Measurements from ENCODE around the gene LPAR3.

The LPAR3 gene

DNA sequence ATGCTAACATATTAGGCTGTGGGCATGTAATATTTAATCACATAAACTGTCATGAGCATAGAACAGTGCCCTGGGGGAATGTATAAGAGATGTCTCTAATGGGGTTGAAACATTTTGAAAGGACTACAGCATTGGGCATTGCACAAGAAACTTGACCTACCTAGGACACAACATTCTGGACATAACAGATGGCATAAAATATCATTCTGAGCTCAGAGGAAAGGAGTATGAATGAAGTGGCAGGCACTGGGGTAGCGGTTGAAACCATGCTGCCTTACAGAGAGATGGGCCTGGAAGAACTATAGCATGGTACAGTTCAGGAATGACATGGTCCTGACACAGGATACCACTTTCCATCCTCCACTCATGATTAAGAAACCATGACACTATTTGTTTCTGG is 69.0 kb downstream of the LPAR3 start:
- DNase-seq: no peak

DNA sequence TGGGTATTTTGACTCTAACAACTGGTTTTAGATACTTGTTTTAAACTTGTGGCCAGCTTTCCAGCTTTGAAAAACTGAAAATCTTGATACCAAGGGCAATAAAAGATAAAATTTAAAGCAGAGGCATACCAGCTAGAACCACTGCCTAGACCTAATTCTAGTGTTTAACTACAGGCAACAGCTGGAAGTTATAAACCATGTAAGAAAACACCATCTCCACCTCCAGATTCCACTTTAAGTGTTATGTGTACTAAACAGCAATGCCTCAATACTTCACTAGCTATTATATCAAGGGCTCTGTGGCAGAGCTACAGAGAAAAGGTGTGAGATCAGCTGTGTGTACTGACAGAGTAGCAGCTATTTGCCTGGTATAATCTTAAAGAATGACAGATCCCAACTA is 69.5 kb downstream of the LPAR3 start:
- DNase-seq: no peak

DNA sequence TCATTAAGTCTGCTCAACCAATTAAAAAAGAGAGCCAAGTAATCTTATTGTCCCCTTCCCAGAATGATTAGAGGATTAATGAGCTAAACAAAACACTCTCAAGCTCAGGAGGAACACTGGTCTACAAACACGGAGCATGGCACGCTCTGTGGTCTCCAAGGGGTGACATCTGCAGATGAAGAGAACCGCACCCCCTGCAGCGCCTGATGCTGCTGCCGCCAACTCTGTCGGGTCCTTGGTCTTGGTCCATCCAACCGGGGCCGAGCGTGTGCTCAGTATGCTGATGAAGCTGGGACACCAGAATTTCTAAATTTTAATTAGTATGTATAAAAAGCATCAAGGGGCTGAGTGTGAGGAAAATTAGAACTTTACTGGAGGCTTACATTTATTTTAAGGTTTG is 82.7 kb downstream of the LPAR3 start:
- DNase-seq: no peak

DNA sequence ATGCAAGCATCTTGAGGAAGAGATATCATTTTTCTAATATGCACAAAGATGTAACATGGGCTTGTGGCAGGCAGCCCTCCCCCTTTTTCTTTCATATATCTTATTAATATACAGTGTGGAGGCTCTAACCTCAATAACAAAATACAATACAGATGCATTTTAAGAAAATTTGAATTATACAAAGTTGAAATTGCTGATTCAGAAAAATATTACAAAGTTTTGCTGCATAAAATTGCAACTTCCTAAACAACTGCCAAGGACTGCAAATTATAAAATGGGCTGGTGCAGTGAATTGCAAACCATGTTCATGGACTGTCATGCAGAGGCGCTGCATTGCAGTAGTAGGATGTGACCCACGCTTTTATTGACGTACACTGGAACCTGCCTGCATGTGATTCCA is 84.0 kb downstream of the LPAR3 start:
- DNase-seq: no peak

DNA sequence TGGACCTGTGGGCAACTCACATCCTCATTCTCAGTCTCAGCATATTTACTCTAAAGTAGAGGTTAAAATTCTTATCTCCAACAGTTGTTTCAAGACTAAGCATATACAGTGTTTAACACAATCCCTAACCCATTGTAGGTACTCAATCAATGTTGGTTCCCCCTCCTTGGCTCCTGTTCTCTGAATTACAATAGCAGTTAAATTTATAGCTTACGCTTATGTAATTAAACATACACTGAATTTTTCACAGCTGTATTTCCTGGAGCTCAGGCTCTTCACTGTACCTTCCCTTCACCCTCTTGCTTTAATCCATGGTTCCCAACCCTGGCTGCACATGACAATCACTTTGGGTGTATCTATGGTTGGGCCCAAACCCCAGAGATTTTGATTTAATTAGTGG is 89.4 kb downstream of the LPAR3 start:
- no peak for DNase-seq

DNA sequence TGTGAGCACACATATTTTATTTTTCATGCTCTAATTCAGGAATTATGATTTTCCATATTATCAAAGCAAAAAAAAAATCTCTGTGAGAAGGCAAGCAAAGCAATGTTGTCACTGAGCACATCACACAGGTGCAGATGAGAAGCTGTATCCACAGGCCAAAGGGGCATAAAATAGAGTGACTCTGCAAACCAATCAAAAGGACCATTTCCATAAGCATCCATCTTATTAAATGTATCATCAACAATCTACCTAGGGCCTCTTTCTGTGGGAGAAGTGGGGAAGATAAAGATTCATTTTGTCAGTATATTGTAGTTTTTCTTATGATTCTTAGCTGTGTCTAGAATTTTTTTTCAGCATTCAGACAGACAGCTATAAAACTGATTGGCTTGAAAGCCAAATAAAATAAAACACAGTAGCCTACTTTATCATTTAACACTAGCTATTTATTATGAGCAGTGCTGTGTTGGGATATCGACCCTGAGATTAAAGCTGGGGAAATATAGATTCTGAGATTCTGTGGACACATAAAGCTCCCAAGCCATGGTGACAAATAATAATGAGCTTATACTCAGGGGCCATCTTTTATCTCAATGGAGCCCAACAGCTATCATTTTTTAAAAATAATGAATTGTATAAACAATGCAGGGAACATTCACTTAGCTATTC is 90.3 kb downstream of the LPAR3 start:
- no peak for DNase-seq

DNA sequence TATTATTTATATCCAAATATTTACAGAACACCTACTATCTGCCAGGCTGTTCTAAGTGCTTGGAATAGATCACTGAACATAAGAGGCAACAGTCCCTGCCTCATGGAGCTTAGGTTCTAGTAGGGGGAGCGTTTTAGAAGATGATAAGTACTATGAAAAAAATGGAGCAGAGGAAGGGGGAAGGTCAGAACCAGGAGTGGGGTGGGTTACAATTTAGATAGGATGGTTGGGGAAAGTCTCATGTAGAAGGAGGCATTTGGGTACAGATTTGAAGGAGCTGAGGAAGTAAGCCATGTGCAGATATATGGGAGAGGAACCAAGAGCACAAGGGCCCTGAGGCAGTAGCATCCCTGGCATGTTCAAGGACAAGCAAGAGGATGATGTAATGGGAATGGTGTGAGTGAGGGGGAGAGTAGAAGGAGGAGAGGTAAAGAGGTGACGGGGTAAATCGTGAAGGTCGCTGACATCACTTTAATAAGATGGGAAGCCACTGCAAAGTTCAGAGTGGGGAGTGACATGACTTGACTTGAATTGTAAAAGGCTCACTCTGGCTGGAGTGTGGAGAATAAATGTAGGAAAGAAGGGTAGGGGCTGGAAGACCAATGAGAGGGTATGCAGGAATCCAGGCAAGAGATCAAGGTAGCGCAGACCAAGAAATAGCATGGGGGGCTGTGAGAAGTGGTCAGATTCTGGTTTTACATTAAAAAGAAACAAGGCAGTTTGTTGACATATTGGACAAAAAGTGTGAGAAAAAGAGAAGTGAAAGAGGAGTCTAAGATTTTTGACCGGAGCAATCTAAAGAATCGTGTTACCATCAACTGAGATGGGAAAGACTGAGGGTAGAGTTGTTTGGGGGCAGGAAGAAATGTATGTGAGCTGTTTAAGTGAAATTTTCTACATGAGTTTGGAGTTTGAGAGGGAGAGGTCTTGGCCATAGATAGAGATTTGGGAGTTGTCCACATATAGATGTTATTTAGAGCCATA is 92.6 kb downstream of the LPAR3 start:
- DNase-seq: no peak

DNA sequence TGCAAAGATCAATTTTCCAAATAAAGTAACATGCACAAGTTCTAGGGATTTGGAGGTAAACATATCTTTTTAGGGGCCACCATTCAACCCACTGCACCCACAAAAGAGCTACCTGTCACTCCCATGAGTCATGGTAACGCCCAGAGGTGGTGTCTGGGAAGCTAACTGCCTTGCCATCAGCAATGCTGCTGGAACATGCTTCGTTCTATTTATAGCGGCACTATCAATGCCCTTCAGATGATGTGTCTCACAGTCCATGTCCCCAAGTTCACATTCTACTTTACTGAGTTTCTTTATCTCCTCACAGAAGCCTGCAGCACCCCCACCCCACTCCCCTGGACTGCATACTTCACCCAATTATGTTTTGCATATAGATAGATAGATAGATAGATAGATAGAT is 95.4 kb downstream of the LPAR3 start:
- DNase-seq: no peak

DNA sequence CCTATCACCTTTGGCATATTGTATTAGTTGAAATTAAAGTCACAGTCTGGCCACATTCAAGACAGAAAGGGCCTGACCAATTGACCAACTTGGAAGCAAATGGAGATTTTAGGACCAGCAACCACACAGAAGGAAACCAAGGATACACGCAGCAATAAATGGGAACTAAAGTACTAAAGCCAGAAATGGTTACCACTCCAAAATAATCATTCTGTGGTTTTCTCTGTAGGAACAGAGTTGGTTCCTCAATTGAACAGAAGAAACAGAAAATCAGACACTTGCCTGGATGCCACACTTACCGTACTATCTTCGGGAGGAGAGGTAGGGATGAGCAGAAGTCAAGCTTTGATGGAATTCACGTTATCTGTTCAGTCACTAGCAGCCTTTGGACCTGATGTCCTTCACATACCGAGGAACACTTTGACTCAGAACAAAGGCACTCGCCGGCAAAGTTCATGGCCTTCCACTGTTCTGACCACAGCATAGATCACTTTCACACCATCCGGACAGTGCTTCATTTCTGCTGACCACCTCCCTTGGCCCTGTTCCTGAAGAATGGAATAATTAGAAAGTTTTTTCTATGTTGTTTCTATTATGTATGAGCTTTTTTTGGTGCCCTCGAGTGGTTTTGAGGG is 96.9 kb downstream of the LPAR3 start:
- no peak for DNase-seq

DNA sequence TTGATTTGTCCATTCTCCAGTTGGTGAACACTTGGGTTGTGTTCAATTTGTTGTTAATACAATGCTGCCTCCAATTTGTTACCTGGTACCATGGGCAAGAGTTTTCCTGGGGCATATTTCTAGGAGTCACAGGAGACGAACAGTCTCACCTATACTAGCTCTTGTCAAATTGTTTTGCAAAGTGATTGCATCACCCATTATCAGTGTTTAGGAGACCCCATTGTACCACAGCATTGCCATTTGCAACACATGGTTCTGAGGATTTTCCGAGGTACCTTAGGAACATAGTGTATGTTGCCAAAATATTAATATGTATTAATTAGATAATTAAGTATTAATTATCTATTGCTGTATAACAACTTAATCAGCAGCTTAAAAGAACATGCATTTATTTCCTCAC is 97.8 kb downstream of the LPAR3 start:
- DNase-seq: no peak

DNA sequence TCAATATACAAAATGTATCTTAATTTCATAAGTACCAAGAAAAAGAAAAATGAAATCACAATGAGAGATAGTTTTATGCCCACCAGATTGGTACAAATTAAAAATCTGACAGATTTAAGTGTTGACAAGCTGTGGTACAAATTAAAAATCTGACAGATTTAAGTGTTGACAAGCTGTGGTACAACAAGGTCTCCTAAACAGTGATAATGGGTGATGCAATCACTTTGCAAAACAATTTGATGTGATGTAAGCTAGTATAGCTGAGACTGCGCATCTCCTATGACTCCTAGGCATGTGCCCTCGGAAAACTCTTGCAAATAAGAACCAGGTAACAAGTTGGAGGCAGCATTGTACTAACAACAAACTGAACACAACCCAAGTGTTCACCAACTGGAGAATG is 100.6 kb downstream of the LPAR3 start:
- DNase-seq: no peak

DNA sequence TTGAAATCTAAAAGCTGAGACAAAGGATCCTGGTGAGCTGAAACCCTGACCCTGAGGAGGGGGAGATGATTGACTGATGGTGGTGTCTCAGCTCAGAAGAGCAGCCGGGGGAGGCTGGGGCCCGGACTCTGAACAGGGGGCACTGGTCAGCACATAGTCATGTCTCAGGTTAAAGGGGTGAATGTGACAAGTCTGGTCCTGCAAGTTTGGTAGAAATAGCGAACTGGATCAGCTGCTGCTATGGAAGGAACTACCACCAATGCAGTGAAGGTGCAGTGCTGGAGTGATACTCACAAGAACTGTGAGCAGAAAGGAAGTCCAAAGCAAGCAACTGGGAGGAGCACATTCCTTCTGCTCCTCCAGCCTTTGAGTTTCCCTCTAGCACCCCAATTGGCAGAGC is 104.0 kb downstream of the LPAR3 start:
- DNase-seq: no peak

DNA sequence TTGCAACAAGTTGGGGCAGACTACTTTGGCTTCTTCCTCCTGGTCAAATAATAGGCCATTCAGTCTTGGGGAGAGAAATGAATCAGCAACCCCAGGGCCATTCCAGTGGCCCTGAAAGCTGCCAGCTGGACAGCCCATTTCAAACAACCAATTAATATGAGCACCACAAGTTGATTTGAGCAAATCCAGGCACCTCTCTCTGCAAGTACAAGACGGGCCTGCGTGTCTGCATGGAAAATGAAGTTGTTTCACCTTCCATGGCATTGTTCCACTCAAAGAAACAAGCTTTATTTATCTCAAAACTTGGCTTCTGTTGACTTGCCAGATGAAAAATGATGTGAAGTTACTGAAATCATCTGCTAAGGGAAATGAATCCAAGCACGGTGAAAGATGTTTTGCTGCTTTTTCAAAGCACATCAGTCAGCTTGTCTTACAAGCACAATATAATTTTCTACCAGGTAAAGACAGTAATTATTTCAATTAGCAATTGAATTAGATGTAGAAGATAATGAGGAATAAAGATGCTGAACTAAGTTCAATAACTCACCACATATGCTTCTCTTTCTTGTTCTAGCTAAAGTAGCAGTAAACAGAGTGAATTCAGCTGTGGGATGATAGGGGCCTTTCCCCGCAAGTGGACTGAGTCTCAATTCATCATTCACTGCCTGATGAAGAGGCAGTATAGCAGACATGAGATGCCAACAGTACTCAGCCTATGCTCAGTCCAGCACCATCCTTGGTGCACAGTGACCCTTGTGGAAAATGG is 107.6 kb downstream of the LPAR3 start:
- no peak for DNase-seq

DNA sequence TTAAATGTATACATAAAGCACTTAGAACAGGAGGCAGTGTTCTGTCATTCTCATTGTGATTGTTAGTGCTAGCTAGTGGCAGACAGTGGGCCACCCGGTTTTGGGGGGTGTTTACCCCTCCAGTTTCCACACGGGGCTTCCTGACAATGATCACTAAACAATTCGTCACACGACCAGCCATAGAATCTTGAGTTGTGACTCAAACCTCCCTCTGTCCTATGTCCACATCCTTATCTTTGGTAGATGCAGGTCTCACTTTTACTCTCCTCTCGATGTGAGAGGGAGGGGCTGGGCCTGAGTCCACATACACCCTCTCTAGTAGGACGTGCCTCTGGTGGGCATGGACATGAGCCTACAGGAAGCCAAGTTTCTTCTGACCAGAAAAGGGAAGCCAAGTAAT is 110.1 kb downstream of the LPAR3 start:
- no peak for DNase-seq

DNA sequence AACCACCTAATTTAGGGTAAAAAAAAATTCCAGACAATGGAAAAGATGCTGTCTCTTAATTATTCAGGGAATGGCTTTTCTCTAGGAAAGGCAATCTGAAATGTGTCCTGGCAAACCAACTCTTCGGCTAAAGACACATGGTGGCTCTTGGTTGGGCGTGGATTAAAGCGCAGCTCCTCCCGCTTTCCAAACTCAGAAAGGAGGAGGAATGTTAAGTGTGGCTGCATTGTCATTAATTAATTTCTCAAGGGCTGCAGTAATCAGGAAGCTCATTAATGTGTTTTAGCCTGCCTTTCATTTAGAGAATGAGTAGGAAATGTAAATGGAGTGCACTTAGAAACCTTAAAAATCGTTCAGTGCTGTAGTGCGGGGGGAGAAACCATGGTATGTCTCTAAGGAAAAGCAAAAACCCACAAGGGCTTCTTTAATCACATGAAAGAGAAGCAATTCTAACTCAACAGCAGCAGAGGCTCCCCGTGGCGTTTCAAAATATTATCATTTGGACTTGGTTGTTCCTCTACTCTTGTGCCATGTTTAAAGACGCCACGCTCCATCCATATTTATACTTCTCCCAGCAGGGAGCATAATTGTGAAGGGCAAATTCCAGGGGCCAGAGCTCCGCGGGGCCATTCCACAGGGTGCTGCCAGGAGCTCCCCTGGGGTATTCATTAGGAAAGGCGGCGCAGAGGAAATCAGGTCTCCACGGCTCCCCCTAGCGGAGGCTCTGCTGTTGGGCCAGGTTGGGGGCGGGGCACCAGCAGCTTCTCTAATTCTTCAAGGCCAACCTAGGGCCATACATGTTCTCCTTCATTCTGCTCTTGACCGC is 110.8 kb downstream of the LPAR3 start:
- peak; percentile 71 for DNase-seq

DNA sequence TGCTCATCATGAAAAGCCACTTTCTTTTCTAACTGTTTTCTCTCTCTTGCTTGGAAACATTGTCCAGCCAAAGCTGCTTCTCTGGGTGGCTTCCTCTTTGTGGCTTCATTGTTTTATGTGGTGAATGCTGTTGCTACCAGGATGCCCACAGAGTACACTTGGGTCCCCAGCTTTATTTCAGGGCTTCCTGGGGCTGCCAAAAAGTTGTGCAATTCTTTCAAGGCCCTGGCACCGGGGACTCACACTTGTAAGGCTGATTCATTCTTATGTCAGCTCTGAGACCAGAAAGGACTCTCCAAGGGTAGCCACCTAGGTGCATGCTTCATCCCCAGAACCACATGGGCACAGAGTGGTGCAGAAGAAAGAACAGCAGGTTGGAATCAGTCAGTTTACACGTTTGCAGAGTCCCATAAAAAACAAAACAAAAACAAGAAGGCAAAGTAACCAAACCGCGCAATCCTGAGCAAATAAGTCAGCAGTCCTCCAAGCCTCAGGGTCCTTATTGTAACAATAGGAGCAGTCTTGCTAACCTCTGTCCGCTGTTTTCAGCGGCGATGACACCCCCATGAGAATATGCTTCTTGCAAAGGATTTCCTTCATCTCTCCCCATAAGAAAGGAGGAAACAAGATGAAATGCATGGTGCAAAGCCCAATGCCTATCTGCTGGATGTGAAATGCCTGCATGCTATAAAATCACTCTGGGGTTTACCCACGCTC is 112.8 kb downstream of the LPAR3 start:
- DNase-seq: peak; percentile 34

DNA sequence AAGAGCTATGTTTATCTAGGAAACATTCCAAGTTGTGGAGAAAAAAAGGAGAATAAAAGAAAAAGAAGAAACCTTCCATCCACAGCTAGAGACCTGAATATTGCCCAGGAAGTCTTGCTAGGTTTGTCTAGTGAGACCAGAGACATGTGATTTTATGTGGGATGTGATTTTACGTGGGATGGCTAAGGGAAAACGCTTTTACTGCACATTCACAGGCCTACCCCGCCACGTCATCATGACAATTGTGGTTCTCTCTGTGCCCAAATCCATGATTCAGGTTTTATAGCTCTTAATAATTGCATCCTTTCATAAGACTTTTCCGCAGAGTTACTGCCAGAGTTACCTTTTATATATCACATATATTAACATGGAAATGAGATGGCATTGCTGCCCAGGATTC is 116.4 kb downstream of the LPAR3 start:
- DNase-seq: no peak

DNA sequence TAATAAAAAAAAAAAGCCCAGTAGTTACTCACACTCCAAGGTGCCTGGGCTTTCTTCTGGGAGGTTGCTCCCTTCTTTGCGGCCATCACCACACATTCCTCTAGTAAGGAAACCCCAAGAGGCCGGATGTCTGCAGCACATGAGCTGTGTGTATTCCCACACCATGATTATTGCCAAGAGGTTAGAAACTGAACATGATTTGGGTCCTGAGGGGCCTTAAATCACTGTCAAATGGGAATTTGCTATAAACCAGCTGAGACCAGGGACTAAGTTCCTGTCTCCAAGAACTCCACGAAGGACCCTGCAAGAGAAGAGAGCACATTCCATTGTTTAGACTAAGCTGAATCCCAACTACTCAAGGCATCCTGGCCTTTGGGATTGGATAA is 117.5 kb downstream of the LPAR3 start:
- no peak for DNase-seq

DNA sequence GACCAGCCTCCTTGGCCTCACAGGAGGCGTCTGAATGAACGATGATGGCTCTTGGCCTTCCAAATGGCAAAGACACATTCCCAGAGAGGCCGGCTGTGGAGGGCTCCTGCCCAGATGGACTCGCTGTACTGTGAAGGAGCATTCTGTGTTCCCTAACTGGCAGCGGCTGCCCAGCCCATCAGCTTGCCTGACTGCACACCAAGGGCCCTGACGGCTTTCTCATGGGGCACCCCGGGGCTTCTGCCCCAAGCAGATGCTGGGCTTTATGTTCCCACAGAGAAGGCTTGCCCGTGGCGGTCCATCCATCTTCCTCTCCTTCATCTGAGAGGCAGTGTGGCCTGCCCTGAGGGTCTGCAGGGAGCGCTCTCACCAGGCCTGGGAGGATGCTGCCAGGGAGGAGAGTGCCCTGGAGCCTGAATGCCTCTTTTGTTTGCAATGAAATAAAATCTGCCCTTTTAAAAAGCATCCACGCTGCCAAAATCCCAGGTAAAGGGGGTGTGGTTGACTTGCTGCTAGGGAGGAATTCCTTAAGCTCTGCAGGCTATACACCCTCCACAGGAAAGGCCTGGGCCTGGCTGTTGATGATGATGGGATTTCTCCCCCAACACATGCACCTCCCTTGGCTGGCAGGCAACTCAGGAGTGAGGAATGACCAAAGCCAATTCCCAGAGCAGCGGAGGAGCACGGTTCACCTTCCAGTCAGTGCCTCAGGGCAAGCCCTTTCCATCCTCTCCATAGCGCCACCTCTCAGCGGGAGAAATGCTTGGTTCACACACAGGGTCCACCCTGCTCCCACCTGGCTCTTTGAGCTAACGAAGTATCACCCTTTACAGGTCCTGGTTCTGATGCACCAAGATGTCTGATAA is 118.1 kb downstream of the LPAR3 start:
- no peak for DNase-seq

DNA sequence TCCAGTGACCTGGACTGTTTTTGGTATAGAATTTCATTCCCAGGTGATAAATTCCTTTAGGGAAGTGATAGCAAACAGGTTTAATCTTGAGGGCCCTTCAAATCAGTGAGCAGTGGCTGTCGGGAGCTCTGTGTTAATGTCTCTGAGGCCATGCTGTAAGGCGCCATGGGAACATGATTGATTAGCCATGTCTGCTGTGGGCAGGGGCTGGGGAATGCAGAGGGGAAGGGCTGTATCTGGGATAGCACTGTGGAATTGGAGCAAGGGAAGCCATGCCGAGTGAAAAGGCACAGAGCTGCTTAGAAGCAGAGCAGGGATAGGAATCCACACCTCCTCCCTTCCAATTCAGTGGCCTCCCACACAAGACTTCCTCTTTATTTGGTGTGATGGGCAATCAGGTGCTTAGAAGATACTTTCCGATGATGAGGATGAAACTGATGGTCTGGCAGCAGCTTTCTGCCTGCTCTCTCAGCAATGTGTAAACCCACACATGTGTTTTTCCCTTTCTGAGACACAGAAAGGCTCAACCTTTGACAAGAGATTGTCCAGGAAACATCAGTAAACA is 119.0 kb downstream of the LPAR3 start:
- no peak for DNase-seq

Measured in activated CD4-positive, alpha-beta T cell treated with anti-CD3 and anti-CD28 coated beads, Interleukin-2, amount 50 U/mL, for 16 hours (primary cell).